WTC11 (cell line): Measurements from ENCODE around the gene FAM53A. TPM values are rescaled to one million over a fixed set of nuclear protein-coding genes. Genes with fewer than 3 reads are reported as not detected.
A peak's percentile ranks its signal among the peaks of the same experiment; 100 is the strongest.

Experiments
- ATAC-seq: fragments of 200-7000 bp; cut with Tn5 transposase; 2 replicates; pipeline ENCODE4 v1.10.0; 2021; ENCODE audit warnings: mild to moderate bottlenecking, moderate library complexity
- CTCF ChIA-PET: fragments of 300-600 bp; sonication (Branson Sonifier 250); formaldehyde crosslinking; loops from one replicate; lab custom pipeline; 2021; ENCODE audit warnings: antibody characterized with exemption; lab: Charles Lee
- POLR2A ChIA-PET: fragments of 350-600 bp; sonication (Branson Sonifier 250); formaldehyde crosslinking; loops from one replicate; lab custom pipeline; 2021; ENCODE audit warnings: antibody characterized with exemption; lab: Charles Lee
- DNase-seq: peaks from one replicate; pipeline ENCODE4 v3.0.0; 2021; ENCODE audit warnings: low spot score
- H3K27ac Mint-ChIP-seq: 2 replicates; pipeline ENCODE4 v1.8.0; 2021; ENCODE audit warnings: mixed read lengths
- H3K27me3 Mint-ChIP-seq: 2 replicates; pipeline ENCODE4 v1.8.0; 2021; ENCODE audit warnings: low read depth, mild to moderate bottlenecking, moderate library complexity, mixed read lengths
- H3K36me3 Mint-ChIP-seq: 2 replicates; pipeline ENCODE4 v1.8.0; 2021; ENCODE audit warnings: mixed read lengths
- H3K4me1 Mint-ChIP-seq: 2 replicates; pipeline ENCODE4 v1.8.0; 2022; ENCODE audit warnings: mixed read lengths
- H3K4me3 Mint-ChIP-seq: 2 replicates; pipeline ENCODE4 v1.8.0; 2021; ENCODE audit warnings: mild to moderate bottlenecking, moderate library complexity, mixed read lengths
- H3K9me3 Mint-ChIP-seq: 2 replicates; pipeline ENCODE4 v1.8.0; 2021; ENCODE audit warnings: mixed read lengths
- CREB1 ChIP-seq: sonication (generic); formaldehyde crosslinking; IDR thresholded peaks from 2 replicates; pipeline ENCODE4 v1.8.0; 2023; ENCODE audit warnings: mild to moderate bottlenecking, missing genetic modification reagents
- FOXP1 ChIP-seq: sonication (generic); formaldehyde crosslinking; IDR thresholded peaks from 2 replicates; pipeline ENCODE4 v1.8.0; 2022; ENCODE audit warnings: missing genetic modification reagents, mild to moderate bottlenecking, moderate library complexity, borderline replicate concordance
- GTF2I ChIP-seq: fragments of 250-450 bp; sonication (Bioruptor Pico); conservative IDR thresholded peaks from 2 replicates; pipeline ENCODE4 v1.4.0; 2021; ENCODE audit warnings: mild to moderate bottlenecking
- KAT7 ChIP-seq: sonication (generic); formaldehyde crosslinking; IDR thresholded peaks from 2 replicates; pipeline ENCODE4 v1.8.1; 2023; ENCODE audit warnings: missing genetic modification reagents, mild to moderate bottlenecking, borderline replicate concordance
- NFE2L1 ChIP-seq: sonication (generic); formaldehyde crosslinking; IDR thresholded peaks from 2 replicates; pipeline ENCODE4 v1.8.1; 2023; ENCODE audit warnings: missing genetic modification reagents
- SMAD4 ChIP-seq: sonication (generic); formaldehyde crosslinking; IDR thresholded peaks from 2 replicates; pipeline ENCODE4 v1.8.0; 2022; ENCODE audit warnings: mild to moderate bottlenecking, missing genetic modification reagents
- ZNF232 ChIP-seq: sonication (generic); formaldehyde crosslinking; IDR thresholded peaks from 2 replicates; pipeline ENCODE4 v1.8.0; 2022; ENCODE audit warnings: mild to moderate bottlenecking, missing genetic modification reagents
- ZNF263 ChIP-seq: sonication (generic); formaldehyde crosslinking; IDR thresholded peaks from 2 replicates; pipeline ENCODE4 v1.8.1; 2022; ENCODE audit warnings: low read depth, mild to moderate bottlenecking, moderate library complexity, missing genetic modification reagents
- ZNF317 ChIP-seq: sonication (generic); formaldehyde crosslinking; IDR thresholded peaks from 2 replicates; pipeline ENCODE4 v1.8.1; 2023; ENCODE audit warnings: low read depth, mild to moderate bottlenecking, moderate library complexity, missing genetic modification reagents, borderline replicate concordance
- ZNF396 ChIP-seq: fragments of 250-450 bp; sonication (Bioruptor Pico); IDR thresholded peaks from 2 replicates; pipeline ENCODE4 v1.8.0; 2021; ENCODE audit warnings: mild to moderate bottlenecking, moderate library complexity, borderline replicate concordance
- total RNA-seq: library from RNA; stranded (reverse); gene quantifications from 3 replicates; pipeline ENCODE4 v1.2.3, GENCODE V29; 2021
- TF ChIP-seq, protein P1 (sequence below): sonication (generic); formaldehyde crosslinking; IDR thresholded peaks from 2 replicates; pipeline ENCODE4 v1.8.0; 2022; ENCODE audit warnings: mild to moderate bottlenecking, missing genetic modification reagents
- TF ChIP-seq, protein P2 (sequence below): sonication (generic); formaldehyde crosslinking; IDR thresholded peaks from 2 replicates; pipeline ENCODE4 v1.8.0; 2022; ENCODE audit warnings: mild to moderate bottlenecking, missing genetic modification reagents
- TF ChIP-seq, protein P3 (sequence below): sonication (generic); formaldehyde crosslinking; IDR thresholded peaks from 2 replicates; pipeline ENCODE4 v1.8.1; 2023; ENCODE audit warnings: mild to moderate bottlenecking, missing genetic modification reagents, moderate library complexity
- TF ChIP-seq, protein P4 (sequence below): fragments of 200-600 bp; IDR thresholded peaks from 2 replicates; pipeline ENCODE4 v1.8.0; 2022; ENCODE audit warnings: antibody characterized with exemption
- TF ChIP-seq, protein P5 (sequence below): sonication (generic); formaldehyde crosslinking; IDR thresholded peaks from 2 replicates; pipeline ENCODE4 v1.8.1; 2022; ENCODE audit warnings: low read depth, mild to moderate bottlenecking, moderate library complexity, missing genetic modification reagents, borderline replicate concordance

FAM53A gene
- total RNA-seq, 1 experiment from 2014 or later = 2.9 TPM

DNA sequence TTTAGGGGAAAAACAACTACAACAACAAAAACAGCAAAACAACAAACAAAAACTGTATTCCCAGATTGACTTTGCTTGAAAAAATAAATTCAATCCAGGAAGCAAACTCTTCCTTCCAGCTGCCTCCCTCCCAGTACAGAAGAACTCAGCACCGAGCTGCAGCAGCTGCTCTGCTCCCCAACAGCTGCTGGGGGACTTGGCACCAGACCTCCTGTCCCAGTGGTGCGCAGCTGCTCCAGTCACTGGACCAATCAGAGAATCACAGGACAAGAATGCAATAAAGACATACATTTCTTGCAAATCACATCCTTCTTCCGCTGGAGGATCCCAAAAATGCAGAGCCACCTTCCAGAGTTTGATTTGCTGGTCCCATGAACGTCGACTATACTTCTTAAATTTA is 11.8 kb upstream of the FAM53A start:
- Mint-ChIP-seq H3K4me1 (no peaks in the 10 kb centered on the region), H3K27me3 (no peaks in the 10 kb centered on the region), H3K4me3 (no peak overlapping the region)
- POLR2A ChIA-PET = no interaction called here
- TF ChIP-seq, protein P1, sequence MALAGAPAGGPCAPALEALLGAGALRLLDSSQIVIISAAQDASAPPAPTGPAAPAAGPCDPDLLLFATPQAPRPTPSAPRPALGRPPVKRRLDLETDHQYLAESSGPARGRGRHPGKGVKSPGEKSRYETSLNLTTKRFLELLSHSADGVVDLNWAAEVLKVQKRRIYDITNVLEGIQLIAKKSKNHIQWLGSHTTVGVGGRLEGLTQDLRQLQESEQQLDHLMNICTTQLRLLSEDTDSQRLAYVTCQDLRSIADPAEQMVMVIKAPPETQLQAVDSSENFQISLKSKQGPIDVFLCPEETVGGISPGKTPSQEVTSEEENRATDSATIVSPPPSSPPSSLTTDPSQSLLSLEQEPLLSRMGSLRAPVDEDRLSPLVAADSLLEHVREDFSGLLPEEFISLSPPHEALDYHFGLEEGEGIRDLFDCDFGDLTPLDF (CRISPR knock-in tag) = no peak
- no peak for TF ChIP-seq ZNF317 (CRISPR knock-in tag)
- TF ChIP-seq ZNF232 (CRISPR knock-in tag) = no peak
- TF ChIP-seq FOXP1 (CRISPR knock-in tag) = no peak
- TF ChIP-seq CREB1 (CRISPR knock-in tag) = no peak
- no peak for TF ChIP-seq GTF2I (CRISPR knock-in tag)
- TF ChIP-seq KAT7 (CRISPR knock-in tag) = no peak
- TF ChIP-seq, protein P2, sequence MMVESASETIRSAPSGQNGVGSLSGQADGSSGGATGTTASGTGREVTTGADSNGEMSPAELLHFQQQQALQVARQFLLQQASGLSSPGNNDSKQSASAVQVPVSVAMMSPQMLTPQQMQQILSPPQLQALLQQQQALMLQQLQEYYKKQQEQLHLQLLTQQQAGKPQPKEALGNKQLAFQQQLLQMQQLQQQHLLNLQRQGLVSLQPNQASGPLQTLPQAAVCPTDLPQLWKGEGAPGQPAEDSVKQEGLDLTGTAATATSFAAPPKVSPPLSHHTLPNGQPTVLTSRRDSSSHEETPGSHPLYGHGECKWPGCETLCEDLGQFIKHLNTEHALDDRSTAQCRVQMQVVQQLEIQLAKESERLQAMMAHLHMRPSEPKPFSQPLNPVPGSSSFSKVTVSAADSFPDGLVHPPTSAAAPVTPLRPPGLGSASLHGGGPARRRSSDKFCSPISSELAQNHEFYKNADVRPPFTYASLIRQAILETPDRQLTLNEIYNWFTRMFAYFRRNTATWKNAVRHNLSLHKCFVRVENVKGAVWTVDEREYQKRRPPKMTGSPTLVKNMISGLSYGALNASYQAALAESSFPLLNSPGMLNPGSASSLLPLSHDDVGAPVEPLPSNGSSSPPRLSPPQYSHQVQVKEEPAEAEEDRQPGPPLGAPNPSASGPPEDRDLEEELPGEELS (CRISPR knock-in tag) = no peak
- TF ChIP-seq, protein P3, sequence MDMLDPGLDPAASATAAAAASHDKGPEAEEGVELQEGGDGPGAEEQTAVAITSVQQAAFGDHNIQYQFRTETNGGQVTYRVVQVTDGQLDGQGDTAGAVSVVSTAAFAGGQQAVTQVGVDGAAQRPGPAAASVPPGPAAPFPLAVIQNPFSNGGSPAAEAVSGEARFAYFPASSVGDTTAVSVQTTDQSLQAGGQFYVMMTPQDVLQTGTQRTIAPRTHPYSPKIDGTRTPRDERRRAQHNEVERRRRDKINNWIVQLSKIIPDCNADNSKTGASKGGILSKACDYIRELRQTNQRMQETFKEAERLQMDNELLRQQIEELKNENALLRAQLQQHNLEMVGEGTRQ (CRISPR knock-in tag) = no peak
- no peak for TF ChIP-seq ZNF396 (CRISPR knock-in tag)
- TF ChIP-seq, protein P4, sequence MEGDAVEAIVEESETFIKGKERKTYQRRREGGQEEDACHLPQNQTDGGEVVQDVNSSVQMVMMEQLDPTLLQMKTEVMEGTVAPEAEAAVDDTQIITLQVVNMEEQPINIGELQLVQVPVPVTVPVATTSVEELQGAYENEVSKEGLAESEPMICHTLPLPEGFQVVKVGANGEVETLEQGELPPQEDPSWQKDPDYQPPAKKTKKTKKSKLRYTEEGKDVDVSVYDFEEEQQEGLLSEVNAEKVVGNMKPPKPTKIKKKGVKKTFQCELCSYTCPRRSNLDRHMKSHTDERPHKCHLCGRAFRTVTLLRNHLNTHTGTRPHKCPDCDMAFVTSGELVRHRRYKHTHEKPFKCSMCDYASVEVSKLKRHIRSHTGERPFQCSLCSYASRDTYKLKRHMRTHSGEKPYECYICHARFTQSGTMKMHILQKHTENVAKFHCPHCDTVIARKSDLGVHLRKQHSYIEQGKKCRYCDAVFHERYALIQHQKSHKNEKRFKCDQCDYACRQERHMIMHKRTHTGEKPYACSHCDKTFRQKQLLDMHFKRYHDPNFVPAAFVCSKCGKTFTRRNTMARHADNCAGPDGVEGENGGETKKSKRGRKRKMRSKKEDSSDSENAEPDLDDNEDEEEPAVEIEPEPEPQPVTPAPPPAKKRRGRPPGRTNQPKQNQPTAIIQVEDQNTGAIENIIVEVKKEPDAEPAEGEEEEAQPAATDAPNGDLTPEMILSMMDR = no peak
- TF ChIP-seq, protein P5, sequence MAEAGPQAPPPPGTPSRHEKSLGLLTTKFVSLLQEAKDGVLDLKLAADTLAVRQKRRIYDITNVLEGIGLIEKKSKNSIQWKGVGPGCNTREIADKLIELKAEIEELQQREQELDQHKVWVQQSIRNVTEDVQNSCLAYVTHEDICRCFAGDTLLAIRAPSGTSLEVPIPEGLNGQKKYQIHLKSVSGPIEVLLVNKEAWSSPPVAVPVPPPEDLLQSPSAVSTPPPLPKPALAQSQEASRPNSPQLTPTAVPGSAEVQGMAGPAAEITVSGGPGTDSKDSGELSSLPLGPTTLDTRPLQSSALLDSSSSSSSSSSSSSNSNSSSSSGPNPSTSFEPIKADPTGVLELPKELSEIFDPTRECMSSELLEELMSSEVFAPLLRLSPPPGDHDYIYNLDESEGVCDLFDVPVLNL (CRISPR knock-in tag) = no peak
- TF ChIP-seq SMAD4 (CRISPR knock-in tag) = no peak
- no peak for TF ChIP-seq ZNF263 (CRISPR knock-in tag)
- TF ChIP-seq, all 79 proteins: peak for 0
- Mint-ChIP-seq H3K9me3 (no peaks in the 10 kb centered on the region), H3K27ac (0 out of 2 replicates have a peak overlapping the region, but pooled peaks have one; percentile 32), H3K36me3 (peaks cover 64% of the 10 kb centered on the region)
- ATAC-seq (no peak), DNase-seq (no peak)
- CTCF ChIA-PET = interaction anchor here (0.7 to 1.8 kb wide), 3 partner anchors 30 to 37 kb away, joined by 3 to 11 read pairs (median 5); no protein-coding TSS in a partner anchor

DNA sequence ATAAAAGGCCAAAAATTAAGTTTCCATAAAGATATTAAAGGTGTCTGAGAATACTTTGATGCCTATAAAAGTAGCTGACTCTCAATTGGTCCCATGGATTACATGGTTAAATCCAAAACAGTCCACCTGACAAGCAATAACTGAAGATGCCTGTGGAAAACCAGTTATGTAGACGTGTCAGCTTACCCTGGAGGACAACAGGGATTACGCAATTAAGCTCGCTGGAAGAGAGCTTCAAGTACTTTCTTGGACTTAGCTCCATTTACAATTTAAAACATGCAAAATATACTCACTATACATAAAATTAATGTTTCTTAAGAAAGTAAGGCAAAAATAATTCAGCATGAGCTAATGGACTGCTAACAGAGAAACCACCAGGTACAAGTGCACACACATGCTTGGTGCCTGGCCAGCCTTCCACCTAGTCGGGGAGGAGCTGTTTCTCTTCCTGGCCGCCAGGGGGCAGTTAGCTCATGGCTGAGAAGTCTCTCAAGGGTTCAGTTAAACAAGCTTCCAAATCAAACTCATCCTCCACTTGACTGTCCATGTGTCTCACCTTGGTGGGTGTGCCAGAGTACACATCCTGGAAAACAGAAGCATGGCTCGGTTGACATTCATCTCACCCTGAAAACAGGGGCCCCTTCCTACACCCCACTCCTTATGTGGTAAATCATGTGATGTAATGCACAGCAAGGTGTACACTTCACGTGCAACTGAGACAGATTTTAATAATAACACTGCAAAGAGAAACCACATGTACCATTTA is 9.2 kb upstream of the FAM53A start:
- peak; percentile 87 for ATAC-seq
- Mint-ChIP-seq H3K27me3 (no peaks in the 10 kb centered on the region), H3K4me3 (no peak overlapping the region), H3K9me3 (no peaks in the 10 kb centered on the region), H3K4me1 (no peaks in the 10 kb centered on the region), H3K27ac (peak overlapping the region; percentile 66; the same call in 1 of the 2 replicates), H3K36me3 (peaks cover 52% of the 10 kb centered on the region)
- ChIA-PET POLR2A (interaction anchor here (1.2 to 1.5 kb wide), 2 partner anchors 19 to 28 kb away, joined by 4 read pairs; partner anchors contain the start of genes SLBP, TACC3 and TMEM129), CTCF (interaction anchor here (0.7 to 2.3 kb wide), 49 partner anchors 8 to 347 kb away, joined by 3 to 33 read pairs (median 5); partner anchors contain the start of genes FAM53A, SLBP, TACC3 and TMEM129)
- DNase-seq = peak; percentile 77
- TF ChIP-seq NFE2L1 = no peak
- TF ChIP-seq, protein P4 = peak; percentile 94
